Putamen (tissue), 1 donor: Measurements from ENCODE around the gene CFAP73.
"Not testable (repeated sequence)": the region's sequence is repeated elsewhere in the genome, so short reads cannot be mapped to it uniquely, and the experiment has no call there.

Source experiments
- DNase-seq: peaks from one replicate; pipeline ENCODE4 v3.0.0-alpha.2; 2016; ENCODE audit warnings: low spot score

The CFAP73 gene

DNA sequence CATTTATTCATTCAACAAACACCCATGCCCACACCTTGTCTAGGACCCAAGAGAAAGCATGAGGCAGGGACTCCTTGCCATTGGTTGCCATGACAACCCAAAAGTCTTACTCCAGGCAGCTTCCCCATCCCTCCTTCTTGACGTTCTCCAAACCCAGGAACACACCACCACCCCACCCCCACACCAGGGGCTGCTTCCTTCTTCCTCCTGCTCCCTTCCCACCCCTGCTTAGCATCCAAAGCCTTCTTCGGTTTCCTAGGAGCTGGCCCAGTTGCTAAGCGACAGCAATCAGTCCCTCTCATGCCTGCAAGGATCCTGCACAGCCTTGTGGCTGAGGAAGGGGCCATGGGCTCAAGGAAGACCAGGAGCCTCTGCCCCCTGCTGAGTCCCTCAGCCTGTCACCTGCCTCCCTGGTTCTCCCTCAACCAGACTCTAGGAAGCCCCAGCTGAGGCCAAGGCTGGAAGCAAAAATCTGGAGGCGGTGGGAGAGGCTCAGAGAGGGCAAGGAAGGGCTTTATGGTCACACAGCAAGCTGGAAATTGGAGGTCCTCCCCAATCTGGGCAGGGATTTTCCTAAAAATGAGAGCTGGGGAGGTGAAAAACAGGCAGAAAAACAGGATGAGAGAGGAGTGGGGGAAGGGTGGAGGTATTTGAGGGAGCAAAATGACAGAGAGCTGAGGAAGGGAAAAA lies 29.4 kb upstream of the CFAP73 start:
- peak; percentile 71 for DNase-seq

DNA sequence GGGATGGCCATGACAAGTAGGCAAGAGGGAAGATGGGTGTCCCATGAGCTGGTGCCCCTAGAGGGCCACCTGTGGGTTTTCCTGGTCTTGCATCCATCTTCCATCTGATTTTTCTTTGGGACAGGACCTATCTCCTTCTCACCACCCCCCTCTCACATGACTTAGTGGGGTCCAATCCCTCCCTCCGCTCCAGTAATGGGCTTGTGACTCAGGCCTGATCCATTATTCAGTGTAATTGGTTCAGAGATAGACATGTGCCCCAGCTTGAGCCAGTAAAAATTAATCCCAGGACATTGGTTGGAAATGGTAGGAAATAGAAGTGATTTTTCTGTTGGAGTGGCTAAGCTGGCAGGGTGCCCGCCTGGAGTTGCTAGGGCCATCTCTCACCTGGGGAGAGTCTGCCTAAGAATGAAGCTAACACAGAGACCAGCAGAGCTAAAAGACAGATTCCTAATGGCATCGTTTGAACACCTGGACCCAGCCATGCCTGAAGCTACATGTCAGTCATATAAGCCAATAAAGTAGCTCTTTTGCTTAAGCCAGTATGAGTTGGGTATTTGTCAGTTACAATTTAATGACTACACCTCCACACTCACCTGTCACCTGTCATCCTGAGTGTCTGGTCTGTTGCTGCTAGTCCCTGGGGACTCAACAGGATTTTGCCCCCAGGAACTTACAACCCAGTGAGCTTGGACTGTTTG lies 28.7 kb upstream of the CFAP73 start:
- no peak for DNase-seq

DNA sequence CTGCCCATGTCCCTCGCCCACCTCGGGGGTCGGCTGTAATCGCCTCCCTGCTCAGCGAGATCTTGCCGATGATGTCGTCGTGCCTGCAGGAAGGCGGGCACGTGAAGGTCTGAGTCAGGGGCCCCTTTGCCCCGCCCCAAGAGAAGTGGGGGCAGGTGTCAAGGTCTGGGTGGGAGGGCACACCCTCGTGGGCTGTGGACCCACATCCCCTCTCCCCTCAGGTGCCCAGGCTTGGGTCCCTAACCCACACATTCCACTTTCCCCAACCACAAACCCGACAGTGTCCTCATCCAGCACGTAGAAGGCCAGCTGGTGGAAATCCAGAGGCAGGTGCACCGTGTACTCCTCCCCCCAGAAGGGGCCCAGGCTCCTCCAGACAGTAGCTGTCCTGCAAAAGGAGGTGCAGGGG lies 21.7 kb upstream of the CFAP73 start:
- DNase-seq = no peak

DNA sequence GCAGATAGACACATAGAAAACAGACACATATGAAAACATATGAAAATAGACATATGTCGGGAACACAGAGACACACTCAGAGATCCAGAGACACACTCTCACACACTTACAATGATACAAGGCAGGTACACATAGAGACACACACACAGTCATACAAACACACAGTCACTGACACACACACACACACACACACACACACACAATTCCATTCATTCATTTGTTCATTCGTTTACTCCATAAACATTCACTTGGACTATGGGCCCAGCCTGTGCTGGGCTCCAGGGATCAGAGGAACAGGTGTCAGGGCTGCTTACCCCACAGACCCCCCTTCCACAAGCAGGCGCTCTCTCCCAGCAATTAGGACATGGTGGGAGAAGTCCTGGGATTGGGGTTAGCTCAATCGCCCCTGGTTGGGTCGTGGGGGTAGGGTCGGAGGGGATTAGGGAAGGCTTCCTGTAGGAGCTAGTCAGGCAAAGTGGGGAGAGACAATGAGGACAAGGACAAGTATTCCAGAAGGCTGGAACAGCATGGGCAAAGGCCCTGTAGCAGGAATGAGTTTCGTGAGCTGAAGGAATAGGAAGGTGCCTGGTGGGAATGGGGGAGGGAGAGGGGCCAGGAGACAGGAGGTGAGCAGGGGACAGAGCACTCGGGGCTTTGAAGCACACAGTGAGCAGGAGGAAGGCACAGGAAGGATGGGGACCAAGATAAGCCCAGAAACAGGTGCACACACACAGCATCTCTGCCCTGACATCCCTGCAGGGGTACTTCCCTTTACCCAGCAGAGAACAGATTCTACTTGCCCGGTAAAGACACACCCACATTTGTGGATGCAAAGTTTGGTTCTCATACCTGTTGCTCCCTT lies 20.5 kb upstream of the CFAP73 start:
- no peak for DNase-seq

DNA sequence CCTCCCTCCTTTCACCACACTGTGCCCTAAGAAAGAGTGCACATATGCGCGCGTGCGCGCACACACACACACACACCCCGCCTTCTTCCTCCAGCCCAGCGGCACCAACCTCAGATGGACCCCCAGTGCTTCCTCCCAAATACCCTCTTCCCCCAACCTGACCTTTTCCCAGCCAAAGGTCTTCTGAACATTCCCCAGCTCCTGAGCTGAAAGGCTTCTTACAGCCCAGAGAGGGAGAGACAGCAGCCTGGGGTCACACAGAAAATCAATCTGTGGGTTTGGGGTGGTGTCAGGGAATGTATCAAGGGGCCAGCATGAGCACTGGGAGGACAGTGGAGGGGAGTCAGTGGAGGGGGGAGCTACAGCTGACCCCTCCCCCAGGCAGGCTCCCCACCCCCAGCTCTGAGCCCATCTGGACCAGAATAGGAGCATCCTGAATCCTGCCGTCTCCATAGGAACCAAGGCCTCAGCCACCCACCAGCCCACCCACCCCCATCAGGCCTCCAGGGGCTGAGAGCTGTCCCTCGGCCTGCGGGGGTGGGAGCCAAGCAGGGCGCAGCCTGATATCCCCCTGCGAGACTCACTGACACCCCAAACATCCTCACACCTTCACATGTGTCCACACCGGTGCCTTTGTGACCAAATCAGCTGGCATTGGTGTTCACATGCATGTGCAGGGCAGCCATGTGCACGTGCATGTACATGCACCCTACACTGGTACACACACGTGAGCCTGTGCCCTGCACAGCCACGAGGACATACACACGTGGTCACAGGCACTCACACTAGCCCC lies 19.7 kb upstream of the CFAP73 start:
- DNase-seq = no peak

DNA sequence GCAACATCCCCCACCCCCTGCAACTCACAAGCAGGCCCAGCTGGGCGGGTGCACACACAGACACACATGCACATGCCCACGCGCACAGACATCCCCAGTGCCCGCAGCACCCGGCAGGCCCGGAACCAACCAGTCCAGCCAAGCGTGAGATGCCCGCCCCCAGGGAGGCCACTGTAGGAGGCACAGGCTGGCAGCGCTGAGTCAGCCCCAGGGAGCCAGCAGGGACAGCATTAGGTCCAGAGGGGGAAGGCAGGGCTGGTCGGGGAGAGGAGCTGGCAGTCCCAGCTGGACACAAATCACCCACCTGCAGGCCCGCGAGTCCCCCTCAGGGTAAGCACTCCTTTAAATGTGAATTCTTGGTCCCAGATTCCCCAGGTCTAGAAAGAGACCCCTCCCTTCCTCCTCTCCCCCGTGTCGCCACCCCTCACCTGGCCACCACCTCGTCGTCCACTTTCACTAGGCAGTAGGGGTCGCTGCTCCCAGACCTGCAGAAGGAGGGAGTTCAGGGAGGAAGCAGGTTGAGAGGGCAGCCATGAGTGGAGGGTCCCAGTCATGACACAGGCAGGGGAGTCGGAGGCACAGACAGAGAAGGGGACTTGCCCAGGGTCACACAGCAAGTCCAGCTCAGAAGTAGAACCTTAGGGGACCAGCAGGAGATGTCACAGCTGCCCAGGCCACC lies 18.9 kb upstream of the CFAP73 start:
- no peak for DNase-seq

DNA sequence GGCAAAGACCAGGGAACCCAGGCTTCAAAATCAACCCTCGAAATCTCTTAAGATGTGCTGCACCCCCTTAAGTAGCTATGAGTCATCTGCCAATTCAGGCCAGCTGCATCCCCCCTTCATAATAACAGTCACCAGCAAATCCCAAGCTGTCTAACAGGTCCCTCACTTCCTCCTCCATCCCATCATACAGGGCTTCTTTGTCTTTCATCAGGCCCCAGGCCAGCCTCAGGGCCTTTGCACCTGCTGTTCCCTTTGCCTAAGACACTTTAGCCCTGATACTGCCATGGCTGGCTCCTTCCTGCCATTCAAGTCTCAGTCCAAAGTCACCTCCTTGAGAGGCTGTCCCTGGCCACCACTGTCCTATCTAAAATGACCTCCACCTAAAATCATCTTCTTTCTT lies 18.0 kb upstream of the CFAP73 start:
- no peak for DNase-seq

DNA sequence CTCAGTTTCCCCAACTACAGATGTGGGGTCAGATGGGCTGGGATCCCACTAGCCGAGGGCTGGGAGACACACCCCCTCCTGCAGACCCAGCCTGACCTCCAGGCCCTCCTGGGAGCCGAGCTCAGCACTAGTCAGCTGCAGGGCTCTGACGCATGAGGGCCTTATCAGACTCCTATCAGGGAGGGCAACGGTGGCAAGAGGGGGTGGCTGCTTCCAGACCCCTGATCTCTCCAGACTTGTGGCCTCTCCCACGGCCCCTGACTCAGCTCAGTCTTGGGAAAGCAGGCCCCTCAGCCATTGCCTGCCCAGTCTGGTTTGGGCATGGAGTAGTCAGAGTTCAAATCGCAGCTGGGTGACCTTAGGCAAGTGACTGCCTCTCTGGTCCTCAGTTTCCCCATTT lies 16.5 kb upstream of the CFAP73 start:
- no peak for DNase-seq

DNA sequence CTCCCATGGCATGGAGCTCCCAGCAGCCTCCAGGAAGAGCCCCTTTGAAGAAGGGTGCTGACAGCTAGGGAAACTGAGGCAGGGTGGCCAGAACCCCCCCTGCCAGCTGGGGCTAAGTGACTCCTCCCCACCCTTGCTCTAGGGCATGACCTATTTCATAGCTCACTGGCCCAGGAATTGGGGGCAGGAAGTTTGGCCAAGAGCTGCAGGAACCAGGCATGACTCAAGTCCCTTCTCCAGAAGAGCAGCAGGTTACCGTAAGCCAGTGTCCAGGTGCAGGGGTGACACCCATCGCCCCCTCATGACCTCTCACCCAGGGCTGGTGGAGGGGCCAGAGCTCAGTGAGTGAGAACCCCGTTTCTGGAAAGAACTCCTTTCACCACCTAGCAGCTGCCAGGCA lies 15.9 kb upstream of the CFAP73 start:
- DNase-seq = no peak

DNA sequence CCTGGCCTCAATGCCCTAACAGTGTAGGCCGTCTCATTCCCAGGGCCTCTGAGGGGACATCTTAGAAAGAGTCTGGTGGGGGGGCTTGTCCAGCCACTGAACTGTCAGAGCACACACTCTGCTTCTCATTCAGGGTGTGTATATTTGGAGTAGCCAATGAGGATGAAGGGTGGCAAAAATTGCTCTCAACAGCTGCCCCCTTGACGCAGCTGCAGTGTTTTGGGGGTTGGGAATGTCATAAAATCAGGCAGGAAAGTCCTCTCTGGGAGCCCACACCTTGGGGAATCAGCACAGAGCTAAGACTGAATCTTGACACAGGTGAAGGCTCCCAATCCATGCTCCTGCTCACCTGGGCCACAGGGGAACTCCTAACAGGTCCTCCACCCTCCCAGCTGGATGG lies 15.5 kb upstream of the CFAP73 start:
- no peak for DNase-seq

DNA sequence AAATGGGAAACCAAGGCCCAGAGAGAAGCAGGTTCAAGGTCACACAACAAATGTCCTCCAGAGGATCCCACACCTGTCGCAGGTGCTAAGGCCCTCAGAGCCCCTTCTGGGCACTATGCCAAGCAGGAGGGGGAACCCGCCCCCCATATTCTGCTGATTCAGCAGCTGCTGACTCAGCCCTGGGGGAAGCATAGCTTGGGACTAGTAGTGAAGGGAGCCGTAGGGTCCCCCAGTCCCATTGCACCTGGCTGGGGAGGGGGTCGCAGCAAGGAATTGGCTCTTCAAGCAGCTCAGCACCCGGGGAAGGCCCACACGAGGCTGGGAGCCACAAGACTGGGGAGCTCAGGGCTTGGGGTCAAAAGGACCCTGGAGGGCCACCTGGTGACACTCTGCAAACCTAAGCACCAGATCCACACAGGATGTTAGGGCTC lies 15.0 kb upstream of the CFAP73 start:
- DNase-seq = no peak

DNA sequence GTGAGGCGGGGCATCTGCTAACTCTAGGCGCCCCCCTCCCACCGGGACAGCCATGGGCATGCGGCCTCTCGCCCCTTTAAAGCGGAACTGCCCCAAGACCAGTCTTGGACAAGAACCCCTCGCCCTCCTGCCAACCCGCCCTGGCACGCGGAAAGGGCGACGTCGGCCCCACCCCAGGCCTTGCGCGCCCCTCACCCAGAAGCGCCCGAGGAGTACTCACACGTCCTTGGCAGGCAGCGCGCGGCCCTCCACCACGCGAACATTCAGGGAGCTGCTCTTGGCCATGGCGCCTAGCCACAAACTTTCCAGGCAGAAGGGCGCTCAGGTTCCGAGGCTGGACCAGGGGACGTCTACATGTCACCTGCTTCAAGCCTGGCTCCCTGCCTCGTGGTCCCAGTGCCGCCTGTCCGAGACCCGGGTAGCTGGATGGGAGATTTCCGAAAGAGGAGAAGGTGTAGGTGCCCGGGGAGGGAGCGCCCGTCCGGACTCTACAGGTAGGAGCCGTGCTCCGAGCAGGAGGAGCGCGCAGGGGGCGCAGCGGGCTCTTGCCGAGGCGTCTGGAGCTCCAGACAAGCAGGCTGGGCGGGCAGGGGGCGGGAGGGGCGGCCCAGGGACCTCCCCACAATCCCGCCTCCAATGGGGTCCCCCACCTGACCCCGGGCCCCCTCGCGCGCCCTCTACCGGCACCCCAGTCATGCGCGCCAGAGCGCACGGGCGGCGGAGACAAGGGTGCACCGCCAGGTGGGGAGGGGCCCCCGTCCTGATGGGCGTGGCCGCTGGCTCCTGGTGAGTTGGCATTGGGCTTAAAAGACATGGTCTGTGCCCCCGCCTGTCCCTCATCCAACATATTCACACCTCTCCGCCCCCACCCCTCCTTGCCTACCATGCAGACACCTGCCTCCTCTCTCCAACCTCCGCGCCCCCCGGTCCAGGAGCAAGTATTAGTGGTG lies 14.1 kb upstream of the CFAP73 start, which contains the start of gene RASAL1:
TSS of gene RASAL1 (minus strand) at position 584 of the 950 bp plus-strand sequence. CDS start at position 285, 299 bp downstream.
- no peak for DNase-seq

DNA sequence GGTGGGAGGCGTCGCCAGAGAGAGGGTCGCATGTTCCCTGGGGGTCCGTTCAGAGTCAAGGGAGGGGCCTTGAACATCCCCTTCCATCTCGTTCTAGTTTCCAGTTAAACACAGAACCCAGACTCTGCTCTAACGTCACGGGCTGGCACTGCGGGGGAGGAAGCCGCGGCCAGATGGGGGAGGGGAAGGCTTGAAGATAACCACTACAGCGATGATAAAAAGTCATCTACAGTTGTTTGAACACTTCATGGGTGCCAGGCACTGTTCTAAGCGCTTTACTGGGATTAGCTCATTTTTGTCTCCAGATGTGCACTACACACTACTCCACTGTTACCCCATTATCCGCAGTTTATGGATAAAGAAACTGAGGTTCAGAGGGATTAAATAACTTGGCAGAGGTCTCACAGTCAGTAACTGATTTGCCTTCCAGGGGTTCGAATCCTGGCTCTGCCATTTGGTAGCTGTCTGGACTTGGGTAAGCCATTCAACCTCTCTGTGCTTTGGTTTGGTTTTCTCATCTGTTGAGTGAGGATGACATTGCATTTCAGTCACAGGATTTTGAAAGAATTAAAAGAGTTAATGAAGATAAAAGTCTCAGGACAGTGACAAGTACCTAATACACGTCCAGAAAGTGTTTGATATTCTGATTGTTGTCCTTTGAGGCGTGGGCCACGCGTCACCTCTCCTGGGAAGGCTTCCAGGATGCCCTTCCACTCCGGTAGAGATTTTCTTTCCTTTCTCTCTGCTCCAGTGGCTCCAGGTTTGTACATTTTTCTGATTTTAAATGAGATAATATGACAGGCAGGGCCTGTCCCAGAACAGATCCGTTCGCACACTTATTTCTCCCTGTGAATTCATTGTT lies 13.2 kb upstream of the CFAP73 start:
- peak; percentile 87 for DNase-seq

DNA sequence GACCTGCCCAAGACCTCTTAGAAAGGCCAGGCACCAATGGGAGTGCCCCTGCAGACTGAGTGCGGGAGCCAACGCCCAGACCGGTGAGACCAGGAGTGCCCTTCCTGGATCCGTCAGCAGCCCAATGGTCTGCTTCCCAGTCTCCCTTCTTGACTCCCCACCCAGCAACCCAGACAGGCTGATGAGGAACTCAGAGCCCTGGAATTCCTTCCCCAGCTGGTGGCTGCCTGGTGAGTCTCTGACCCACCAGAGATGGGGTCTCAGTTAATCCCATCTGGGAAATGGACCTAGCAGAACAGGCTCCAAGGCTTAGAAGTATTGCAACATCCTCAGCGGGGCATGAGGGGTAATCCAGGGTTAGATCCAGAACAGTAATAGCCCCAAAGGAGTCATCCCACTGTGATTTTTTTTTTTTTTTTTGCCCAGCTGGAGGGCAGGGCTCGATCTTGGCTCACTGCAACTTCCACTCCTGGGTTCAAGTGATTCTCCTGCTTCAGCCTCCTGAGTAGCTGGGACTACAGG lies 12.5 kb upstream of the CFAP73 start:
- no peak for DNase-seq

DNA sequence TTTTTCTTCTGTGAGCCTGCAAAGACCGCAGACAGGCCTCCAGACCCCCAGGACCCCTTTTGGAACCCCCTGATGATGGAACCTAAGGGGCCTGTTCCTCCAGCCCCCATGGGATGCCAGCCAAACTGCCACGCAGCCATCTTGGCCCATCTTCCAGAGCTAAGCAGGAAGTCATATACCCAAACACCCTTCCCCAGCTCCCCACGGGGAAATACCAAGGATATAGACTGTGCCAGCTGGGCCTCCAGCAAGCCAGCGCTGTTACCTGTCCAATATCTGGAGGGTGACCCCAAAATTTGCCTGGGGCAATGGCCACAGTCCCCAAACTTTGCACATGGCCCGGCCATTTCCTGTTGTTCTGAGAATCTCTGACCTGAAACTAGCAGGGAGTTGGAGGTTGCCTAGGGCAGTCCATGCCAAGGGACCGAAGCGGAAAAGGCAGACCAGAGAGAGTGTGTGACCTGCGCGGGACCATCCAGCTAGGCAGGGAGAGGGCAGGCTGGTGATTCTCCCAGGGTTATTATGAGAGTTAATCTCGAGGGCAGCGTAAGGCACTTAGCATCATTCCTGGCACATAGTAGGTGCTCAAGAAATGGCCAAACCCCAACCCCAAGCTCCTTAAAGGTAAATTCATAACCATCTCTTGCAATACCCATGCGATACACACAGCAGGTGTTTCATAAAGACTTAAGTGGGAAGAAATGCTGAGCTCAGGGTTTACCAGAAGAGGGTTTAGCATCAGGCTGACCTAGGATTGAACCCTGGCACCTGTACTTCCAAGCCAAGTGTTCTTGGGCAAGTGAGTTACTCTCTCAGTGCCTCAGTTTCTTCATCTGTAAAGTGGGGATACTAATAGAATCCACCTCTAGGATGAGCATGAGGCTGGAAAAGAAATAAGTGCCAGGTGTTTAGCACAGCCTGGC lies 11.4 kb upstream of the CFAP73 start:
- DNase-seq = no peak

DNA sequence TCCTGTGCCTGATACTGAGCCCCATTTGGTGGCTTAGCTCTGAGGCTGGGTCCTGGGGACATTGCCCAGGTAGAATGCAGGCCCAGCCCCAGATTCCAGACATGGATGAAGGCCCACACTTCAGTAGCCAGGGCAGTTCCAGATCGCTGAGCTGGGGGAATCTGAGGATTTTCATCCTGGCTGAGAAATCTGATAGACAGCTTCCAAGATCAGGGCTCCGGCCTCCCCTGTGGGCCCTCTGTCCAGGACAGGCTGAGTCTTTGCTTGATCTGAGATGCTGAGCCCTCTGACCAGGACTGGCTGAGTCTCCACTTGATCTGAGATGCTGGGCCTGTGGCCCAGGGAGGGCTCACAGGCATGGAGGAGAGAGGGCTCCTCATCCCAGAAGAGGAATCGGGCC lies 10.7 kb upstream of the CFAP73 start:
- no peak for DNase-seq

DNA sequence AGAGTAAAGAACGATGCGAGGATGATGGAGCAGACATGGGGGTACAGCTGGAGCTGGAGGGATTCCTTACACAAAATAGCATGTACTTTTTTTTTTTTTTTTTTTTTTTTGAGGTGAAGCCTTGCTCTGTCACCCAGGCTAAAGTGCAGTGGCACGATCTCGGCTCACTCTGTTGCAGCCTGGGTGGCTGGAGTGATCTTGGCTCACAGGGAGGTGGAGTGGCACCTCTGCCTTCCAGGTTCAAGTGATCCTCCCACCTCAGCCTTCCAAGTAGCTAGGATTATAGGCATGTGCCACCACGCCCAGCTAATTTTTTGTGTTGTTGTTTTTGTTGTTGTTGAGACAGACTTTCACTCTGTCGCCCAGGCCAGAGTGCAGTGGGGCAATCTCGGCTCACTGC lies 8.8 kb upstream of the CFAP73 start:
- DNase-seq = no peak

DNA sequence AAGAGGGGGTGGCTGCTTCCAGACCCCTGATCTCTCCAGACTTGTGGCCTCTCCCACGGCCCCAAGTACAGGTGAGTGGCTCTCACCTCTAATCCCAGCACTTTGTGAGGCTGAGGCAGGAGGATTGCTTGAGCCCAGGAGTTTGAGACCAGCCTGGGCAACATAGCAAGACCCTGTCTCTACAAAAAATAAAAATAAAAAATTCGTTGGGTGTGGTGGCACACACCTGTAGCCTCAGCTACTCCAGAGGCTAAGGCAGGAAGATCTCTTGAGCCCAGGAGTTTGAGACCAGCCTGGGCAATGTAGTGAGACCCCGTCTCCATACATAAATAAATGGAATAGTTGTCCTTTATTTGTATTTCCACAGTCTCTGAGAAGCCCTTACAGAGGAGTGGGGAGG lies 7.8 kb upstream of the CFAP73 start:
- not testable (repeated sequence) for DNase-seq
